GM12892 (cell line): Measurements from ENCODE around the gene PDZK1IP1.

Experiments used
- POLR2A ChIP-seq: IDR thresholded peaks from 2 replicates; pipeline ENCODE4 v1.6.1; 2011; ENCODE audit warnings: low read depth, low read length, control low read depth
- POLR2AphosphoS5 ChIP-seq: IDR thresholded peaks from 2 replicates; pipeline ENCODE4 v1.6.1; 2011; ENCODE audit warnings: low read depth, low read length, control low read depth
- TAF1 ChIP-seq: IDR thresholded peaks from 2 replicates; pipeline ENCODE4 v1.6.1; 2011; ENCODE audit warnings: low read depth, mild to moderate bottlenecking, control low read depth, low read length, borderline replicate concordance

DNA sequence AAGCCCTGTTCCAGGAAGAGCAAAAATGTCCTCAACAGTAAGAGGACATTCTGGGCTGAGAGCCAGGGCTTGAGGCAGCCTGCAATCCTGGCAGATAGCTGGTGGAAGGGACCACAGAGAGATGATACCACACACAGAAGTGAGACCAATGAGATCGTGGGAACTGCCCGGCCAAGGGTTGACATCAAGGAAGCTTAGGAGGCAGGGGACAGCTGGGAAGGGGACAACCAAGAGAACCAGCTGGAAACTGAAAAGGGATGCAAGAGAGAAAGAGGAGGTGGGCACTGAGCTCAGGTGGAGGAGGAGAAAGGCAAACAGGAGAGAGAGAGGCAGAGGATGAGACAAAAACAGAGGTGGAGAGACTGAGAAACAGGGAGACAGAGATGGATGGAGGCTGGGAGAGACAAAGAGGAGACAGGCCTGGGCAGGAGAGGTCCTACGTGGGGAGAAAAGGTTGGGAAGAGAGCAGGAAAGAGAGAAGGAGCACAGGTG, 9.2 kb downstream of the PDZK1IP1 start:
- no peak for TF ChIP-seq TAF1
- no peak for TF ChIP-seq POLR2A
- TF ChIP-seq POLR2AphosphoS5 = no peak
